MCF 10A (cell line): ENCODE data around the gene TRERF1. TPM values are rescaled to one million over a fixed set of nuclear protein-coding genes. Genes with fewer than 3 reads are reported as not detected.
A peak's percentile ranks its signal among the peaks of the same experiment; 100 is the strongest.

Experiments used
- BruUV-seq: library from RNA; stranded (reverse); fragments of 400-500 nt; replicated peaks from 2 replicates; lab custom pipeline; 2021; lab: Mats Ljungman, UMichigan
- CTCF ChIA-PET: fragments of 300-600 bp; sonication (Branson Sonifier 250); formaldehyde crosslinking; extraction: SDS; loops from one replicate; lab custom pipeline; 2021; ENCODE audit warnings: antibody characterized with exemption, inconsistent platforms; lab: Yijun Ruan, JAX
- POLR2A ChIA-PET: fragments of 300-600, 350-650 bp; sonication (Branson Sonifier 250); formaldehyde crosslinking; extraction: SDS; loops from one replicate; lab custom pipeline; 2020; ENCODE audit warnings: antibody characterized with exemption, inconsistent platforms; lab: Yijun Ruan, JAX
- DNase-seq: peaks from one replicate; pipeline ENCODE4 v3.0.0-alpha.2; 2018; ENCODE audit not compliant: unreplicated experiment
- H3K27ac Mint-ChIP-seq: one replicate; pipeline ENCODE4 v1.8.0; 2022; ENCODE audit warnings: mild to moderate bottlenecking, low read depth, mixed read lengths; ENCODE audit not compliant: unreplicated experiment
- H3K27me3 Mint-ChIP-seq: one replicate; pipeline ENCODE4 v1.8.0; 2022; ENCODE audit warnings: mixed read lengths; ENCODE audit not compliant: insufficient read depth, unreplicated experiment
- H3K36me3 Mint-ChIP-seq: one replicate; pipeline ENCODE4 v1.8.0; 2022; ENCODE audit warnings: mild to moderate bottlenecking, moderate library complexity, mixed read lengths; ENCODE audit not compliant: insufficient read depth, unreplicated experiment
- H3K4me1 Mint-ChIP-seq: one replicate; pipeline ENCODE4 v1.8.0; 2022; ENCODE audit warnings: mixed read lengths; ENCODE audit not compliant: insufficient read depth, unreplicated experiment
- H3K4me3 Mint-ChIP-seq: one replicate; pipeline ENCODE4 v1.8.0; 2022; ENCODE audit warnings: mild to moderate bottlenecking, moderate library complexity, mixed read lengths; ENCODE audit not compliant: unreplicated experiment
- H3K9me3 Mint-ChIP-seq: one replicate; pipeline ENCODE4 v1.8.0; 2022; ENCODE audit warnings: mixed read lengths; ENCODE audit not compliant: unreplicated experiment
- intact Hi-C: fragments of 100-400 bp; cut with micrococcal nuclease; formaldehyde crosslinking; loops from 2 replicates; pipeline ENCODE4 v1.14.1; 2022
- total RNA-seq: library from RNA; stranded (reverse); gene quantifications from 2 replicates; pipeline ENCODE4 v1.2.3, GENCODE V29; 2022
- TF ChIP-seq, protein P1 (sequence below): fragments of 200-600 bp; IDR thresholded peaks from one replicate; pipeline ENCODE4 v1.8.0; 2022; ENCODE audit warnings: antibody characterized with exemption, mild to moderate bottlenecking; ENCODE audit not compliant: unreplicated experiment

Gene TRERF1
- total RNA-seq, 1 experiment from 2014 or later, result 9.4 TPM

- no peaks in the 10 kb centered on the region for H3K27me3 Mint-ChIP-seq
- ChIA-PET CTCF (interaction anchor here (0.6 to 3.6 kb wide), 4 partner anchors 40 to 146 kb away, joined by 3 to 36 read pairs (median 14); no protein-coding TSS in a partner anchor), POLR2A (interaction anchor here (0.7 to 7.5 kb wide), 11 partner anchors 14 to 175 kb away, joined by 3 to 227 read pairs (median 29); partner anchors contain the start of genes TRERF1 and UBR2)
- peak overlapping the region; percentile 57 for H3K27ac Mint-ChIP-seq
- intact Hi-C loops, result loop anchor here (5.0 kb wide), 1 partner anchor 174 kb away; no protein-coding TSS in a partner anchor
- H3K4me1 Mint-ChIP-seq, result peaks cover 63% of the 10 kb centered on the region
- no peaks in the 10 kb centered on the region for H3K9me3 Mint-ChIP-seq
- peaks cover 6% of the 10 kb centered on the region for H3K36me3 Mint-ChIP-seq
- peak; percentile 60 for DNase-seq
- no TSS peak for BruUV-seq
- peak overlapping the region; percentile 70 for H3K4me3 Mint-ChIP-seq
- TF ChIP-seq, protein P1, sequence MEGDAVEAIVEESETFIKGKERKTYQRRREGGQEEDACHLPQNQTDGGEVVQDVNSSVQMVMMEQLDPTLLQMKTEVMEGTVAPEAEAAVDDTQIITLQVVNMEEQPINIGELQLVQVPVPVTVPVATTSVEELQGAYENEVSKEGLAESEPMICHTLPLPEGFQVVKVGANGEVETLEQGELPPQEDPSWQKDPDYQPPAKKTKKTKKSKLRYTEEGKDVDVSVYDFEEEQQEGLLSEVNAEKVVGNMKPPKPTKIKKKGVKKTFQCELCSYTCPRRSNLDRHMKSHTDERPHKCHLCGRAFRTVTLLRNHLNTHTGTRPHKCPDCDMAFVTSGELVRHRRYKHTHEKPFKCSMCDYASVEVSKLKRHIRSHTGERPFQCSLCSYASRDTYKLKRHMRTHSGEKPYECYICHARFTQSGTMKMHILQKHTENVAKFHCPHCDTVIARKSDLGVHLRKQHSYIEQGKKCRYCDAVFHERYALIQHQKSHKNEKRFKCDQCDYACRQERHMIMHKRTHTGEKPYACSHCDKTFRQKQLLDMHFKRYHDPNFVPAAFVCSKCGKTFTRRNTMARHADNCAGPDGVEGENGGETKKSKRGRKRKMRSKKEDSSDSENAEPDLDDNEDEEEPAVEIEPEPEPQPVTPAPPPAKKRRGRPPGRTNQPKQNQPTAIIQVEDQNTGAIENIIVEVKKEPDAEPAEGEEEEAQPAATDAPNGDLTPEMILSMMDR, result no peak
These were observed 50.1 kb downstream of the TRERF1 start for GRCh38 chr6:42401613-42401951.

DNA sequence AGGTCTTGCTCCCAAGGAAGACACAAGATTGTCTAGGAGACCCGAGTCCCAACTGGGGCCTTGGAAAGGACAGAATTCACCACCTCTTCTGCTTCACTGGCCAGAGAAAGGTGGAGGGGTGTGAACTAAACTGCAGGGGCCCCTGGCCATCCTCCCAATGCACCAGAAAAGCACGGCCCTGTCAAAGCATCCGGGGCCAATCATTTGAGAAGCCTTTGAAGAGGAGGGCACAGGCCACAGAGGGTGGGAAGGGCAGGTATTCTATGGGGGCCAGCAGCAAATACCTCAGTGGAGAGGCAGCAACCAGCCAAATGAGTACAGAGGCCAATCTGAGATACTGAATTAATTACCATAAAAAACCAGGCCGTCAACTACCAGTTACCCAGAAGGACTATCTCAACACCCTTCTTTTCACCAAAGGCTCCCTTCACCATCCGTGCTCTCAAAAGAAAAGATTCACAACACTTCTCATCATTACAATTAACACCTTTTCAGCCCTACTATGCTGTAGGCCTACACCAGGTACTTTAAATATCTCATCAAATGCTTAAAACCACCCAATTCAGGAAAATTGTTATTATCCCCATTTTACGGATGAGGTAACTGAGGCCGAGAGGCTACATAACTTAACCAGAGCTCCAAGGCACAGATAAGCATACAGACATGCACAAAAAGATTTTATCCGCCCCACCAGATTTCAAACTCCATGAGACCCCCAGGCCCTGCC lies 50.7 kb downstream of the TRERF1 start:
- H3K27me3 Mint-ChIP-seq, result no peaks in the 10 kb centered on the region
- H3K4me1 Mint-ChIP-seq, result peaks cover 58% of the 10 kb centered on the region
- DNase-seq, result no peak
- peak overlapping the region; percentile 70 for H3K4me3 Mint-ChIP-seq
- BruUV-seq, result no TSS peak
- H3K9me3 Mint-ChIP-seq, result no peaks in the 10 kb centered on the region
- ChIA-PET POLR2A (interaction anchor here (0.7 to 7.5 kb wide), 7 partner anchors 23 to 131 kb away, joined by 4 to 227 read pairs (median 29); partner anchors contain the start of gene TRERF1), CTCF (interaction anchor here (0.6 to 3.0 kb wide), 3 partner anchors 40 to 1096 kb away, joined by 3 to 21 read pairs (median 3); no protein-coding TSS in a partner anchor)
- intact Hi-C loops, result loop anchor here (5.0 kb wide), 1 partner anchor 174 kb away; no protein-coding TSS in a partner anchor
- H3K36me3 Mint-ChIP-seq, result peaks cover 6% of the 10 kb centered on the region
- H3K27ac Mint-ChIP-seq, result peak overlapping the region; percentile 57
- TF ChIP-seq, protein P1, result no peak

DNA sequence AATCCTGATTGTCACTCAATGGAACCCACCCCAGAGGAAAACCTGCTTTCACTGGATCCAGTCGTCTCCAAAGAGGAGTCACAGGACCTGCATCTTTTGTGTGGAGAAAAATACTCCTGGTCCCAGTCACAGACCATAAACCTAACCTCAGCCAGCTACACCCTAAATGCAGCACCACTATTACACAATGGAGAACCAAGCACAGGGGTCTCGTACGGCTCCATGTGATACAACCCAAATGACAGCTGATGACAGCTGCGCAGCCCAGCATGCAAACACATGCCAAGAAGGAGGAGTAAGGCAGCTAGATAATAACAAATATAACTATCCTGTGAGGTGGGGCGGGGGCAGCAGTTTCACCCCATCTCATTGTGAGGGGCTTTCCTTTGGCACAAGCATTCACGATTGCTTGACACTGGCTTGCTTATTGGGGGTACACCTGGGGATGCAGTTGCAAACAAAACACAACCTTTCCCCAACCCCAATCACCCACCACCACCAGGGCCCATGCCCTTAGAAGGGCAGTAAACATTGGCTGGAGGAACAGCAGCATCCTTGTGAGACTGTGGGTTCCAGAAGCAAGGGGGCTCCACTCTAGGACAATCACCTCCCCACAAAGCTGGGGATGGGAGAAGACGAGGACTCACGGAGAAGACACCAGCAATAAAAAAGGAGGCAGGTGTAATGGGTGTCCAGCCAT lies 51.5 kb downstream of the TRERF1 start:
- CTCF ChIA-PET, result interaction anchor here (0.5 to 0.9 kb wide), 2 partner anchors 147 to 1097 kb away, joined by 3 read pairs; no protein-coding TSS in a partner anchor
- TF ChIP-seq, protein P1, result no peak
- Mint-ChIP-seq H3K4me3 (no peak overlapping the region), H3K9me3 (no peaks in the 10 kb centered on the region), H3K36me3 (peaks cover 6% of the 10 kb centered on the region), H3K27me3 (no peaks in the 10 kb centered on the region), H3K27ac (peak overlapping the region; percentile 70), H3K4me1 (peaks cover 56% of the 10 kb centered on the region)
- POLR2A ChIA-PET, result interaction anchor here (7.5 kb wide), 1 partner anchor 51 kb away, joined by 227 read pairs; the partner anchor contains the start of gene TRERF1
- intact Hi-C loops, result loop anchor here (5.0 kb wide), 1 partner anchor 173 kb away; no protein-coding TSS in a partner anchor
- no TSS peak for BruUV-seq
- DNase-seq, result no peak
